ENCODE results near the gene GRIN2A.

The GRIN2A gene

GRCh38 chr16:9846362-9847099 is 335.7 kb downstream of the GRIN2A start:
- no peak for DNase-seq

GRCh38 chr16:9845661-9846361 is 336.4 kb downstream of the GRIN2A start:
- DNase-seq, result no peak

GRCh38 chr16:9844361-9844760 is 337.9 kb downstream of the GRIN2A start:
- no peak for DNase-seq

GRCh38 chr16:9843424-9844018 is 338.7 kb downstream of the GRIN2A start:
- DNase-seq, result no peak

- no peak for DNase-seq
These were observed 341.2 kb downstream of the GRIN2A start for GRCh38 chr16:9840761-9841665.

- DNase-seq, result no peak
These were observed 344.7 kb downstream of the GRIN2A start for GRCh38 chr16:9837481-9837880.

- DNase-seq, result no peak
These were observed 346.0 kb downstream of the GRIN2A start for GRCh38 chr16:9836118-9836736.

- DNase-seq, result no peak
These were observed 355.0 kb downstream of the GRIN2A start for GRCh38 chr16:9827062-9827752.

GRCh38 chr16:9826656-9827055 is 355.6 kb downstream of the GRIN2A start:
- DNase-seq, result no peak

GRCh38 chr16:9824200-9825068 is 357.8 kb downstream of the GRIN2A start:
- no peak for DNase-seq

- no peak for DNase-seq
These were observed 358.7 kb downstream of the GRIN2A start for GRCh38 chr16:9823510-9823909.

GRCh38 chr16:9821970-9822369 is 360.3 kb downstream of the GRIN2A start:
- DNase-seq, result no peak

- DNase-seq, result no peak
These were observed 360.9 kb downstream of the GRIN2A start for GRCh38 chr16:9821331-9821730.

- no peak for DNase-seq
These were observed 361.6 kb downstream of the GRIN2A start for GRCh38 chr16:9820476-9821246.

- no peak for DNase-seq
These were observed 363.5 kb downstream of the GRIN2A start for GRCh38 chr16:9818702-9819101.

GRCh38 chr16:9817586-9817985 is 364.6 kb downstream of the GRIN2A start:
- DNase-seq, result no peak

GRCh38 chr16:9816644-9817043 is 365.6 kb downstream of the GRIN2A start:
- DNase-seq, result no peak

GRCh38 chr16:9813665-9814064 is 368.6 kb downstream of the GRIN2A start:
- DNase-seq, result no peak

GRCh38 chr16:9808210-9808609 is 374.0 kb downstream of the GRIN2A start:
- DNase-seq, result no peak

- no peak for DNase-seq
These were observed 374.9 kb downstream of the GRIN2A start for GRCh38 chr16:9807302-9807701.

All from stimulated activated CD4-positive, alpha-beta T cell treated with anti-CD3 and anti-CD28 coated beads, Interleukin-2, amount 100 ng/mL, for 48 hours (primary cell).